KMS-11 (cell line): ENCODE measurements around the gene ZBED4.

Experiments used
- H2AFZ ChIP-seq: fragments of 200-600 bp; sonication (generic); 2 replicates; pipeline ENCODE4 v1.6.1; 2016; ENCODE audit warnings: antibody characterized with exemption, mixed run types, low read depth
- H3K27ac ChIP-seq: fragments of 200-600 bp; sonication (generic); 2 replicates; pipeline ENCODE4 v1.6.1; 2016; ENCODE audit warnings: mild to moderate bottlenecking, mixed run types
- H3K27me3 ChIP-seq: fragments of 200-600 bp; sonication (generic); 2 replicates; pipeline ENCODE4 v1.6.1; 2017; ENCODE audit warnings: mild to moderate bottlenecking, low read depth, mixed run types, moderate library complexity; ENCODE audit not compliant: insufficient read depth
- H3K36me3 ChIP-seq: fragments of 200-600 bp; sonication (generic); 2 replicates; pipeline ENCODE4 v1.6.1; 2017; ENCODE audit warnings: mild to moderate bottlenecking, mixed run types; ENCODE audit not compliant: insufficient read depth
- H3K4me1 ChIP-seq: fragments of 200-600 bp; sonication (generic); 2 replicates; pipeline ENCODE4 v1.6.1; 2016; ENCODE audit warnings: mild to moderate bottlenecking, low read depth, mixed run types; ENCODE audit not compliant: poor library complexity, severe bottlenecking
- H3K4me2 ChIP-seq: fragments of 200-600 bp; sonication (generic); 2 replicates; pipeline ENCODE4 v1.7.0; 2016; ENCODE audit warnings: mild to moderate bottlenecking, mixed run types
- H3K4me3 ChIP-seq: fragments of 200-600 bp; sonication (generic); IDR thresholded peaks from 2 replicates; pipeline ENCODE4 v1.6.1; 2017; ENCODE audit warnings: low read depth, low read length, mixed read lengths; ENCODE audit not compliant: insufficient read depth
- H3K79me2 ChIP-seq: fragments of 200-600 bp; sonication (generic); 2 replicates; pipeline ENCODE4 v1.6.1; 2016; ENCODE audit warnings: low read depth, mixed run types; ENCODE audit not compliant: insufficient read depth
- H3K9ac ChIP-seq: fragments of 200-600 bp; sonication (generic); 2 replicates; pipeline ENCODE4 v1.6.1; 2016; ENCODE audit warnings: mild to moderate bottlenecking, mixed run types
- H4K20me1 ChIP-seq: fragments of 200-600 bp; sonication (generic); 2 replicates; pipeline ENCODE4 v1.6.1; 2016; ENCODE audit warnings: mild to moderate bottlenecking, mixed run types; ENCODE audit not compliant: insufficient read depth
- TF ChIP-seq, protein P1 (sequence below): fragments of 200-600 bp; sonication (generic); conservative IDR thresholded peaks from 2 replicates; pipeline ENCODE4 v1.6.1; 2017; ENCODE audit warnings: low read depth, mild to moderate bottlenecking, antibody characterized with exemption, low read length, moderate library complexity, mixed read lengths

Gene ZBED4

DNA sequence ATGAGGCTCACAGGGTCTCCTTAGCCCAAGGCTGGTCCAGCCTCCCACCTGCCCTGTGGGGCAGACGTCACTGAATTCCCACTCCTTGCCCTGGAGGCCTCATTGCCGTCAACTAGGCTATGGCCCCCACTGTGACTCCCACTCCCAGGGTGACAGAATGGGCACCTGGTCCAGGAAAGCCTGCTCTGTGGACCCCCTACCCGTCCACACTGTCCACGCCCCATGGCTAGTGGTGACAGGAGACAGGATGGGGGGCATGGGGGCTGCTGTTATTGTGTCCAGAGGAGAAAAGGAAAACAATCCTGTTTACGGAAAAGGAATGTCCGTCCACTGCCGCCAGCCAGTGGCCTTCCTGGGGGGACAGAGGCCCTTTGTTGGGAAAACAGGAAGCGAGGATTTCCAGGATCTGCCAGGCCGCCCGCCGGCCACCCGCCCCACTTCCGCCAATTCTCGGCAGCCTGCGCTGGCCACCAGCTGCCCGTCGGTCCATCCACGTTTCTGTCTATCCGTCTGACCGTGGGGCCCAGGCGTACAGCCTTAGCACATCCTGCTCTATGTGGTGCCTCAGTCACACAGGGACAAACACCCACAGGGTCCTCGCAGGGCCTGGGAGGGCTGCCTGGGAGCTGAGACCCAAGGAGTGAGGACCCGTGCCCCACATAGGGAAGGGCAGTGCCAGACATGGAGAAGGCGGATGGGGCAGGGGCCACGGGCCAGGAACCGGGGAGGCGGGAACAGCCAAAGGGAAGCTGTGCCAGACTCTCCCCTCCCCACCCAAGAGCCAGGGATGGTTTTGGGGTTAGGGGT lies 84.3 kb downstream of the ZBED4 start:
- Histone ChIP-seq H3K4me1 (peaks cover 21% of the 10 kb centered on the region), H3K4me3 (no peak overlapping the region), H3K36me3 (no peaks in the 10 kb centered on the region), H3K9ac (no peak overlapping the region), H3K27me3 (no peaks in the 10 kb centered on the region), H3K4me2 (no peak overlapping the region), H2AFZ (no peak overlapping the region), H3K79me2 (no peaks in the 10 kb centered on the region), H4K20me1 (no peaks in the 10 kb centered on the region), H3K27ac (no peak overlapping the region)
- TF ChIP-seq, protein P1, sequence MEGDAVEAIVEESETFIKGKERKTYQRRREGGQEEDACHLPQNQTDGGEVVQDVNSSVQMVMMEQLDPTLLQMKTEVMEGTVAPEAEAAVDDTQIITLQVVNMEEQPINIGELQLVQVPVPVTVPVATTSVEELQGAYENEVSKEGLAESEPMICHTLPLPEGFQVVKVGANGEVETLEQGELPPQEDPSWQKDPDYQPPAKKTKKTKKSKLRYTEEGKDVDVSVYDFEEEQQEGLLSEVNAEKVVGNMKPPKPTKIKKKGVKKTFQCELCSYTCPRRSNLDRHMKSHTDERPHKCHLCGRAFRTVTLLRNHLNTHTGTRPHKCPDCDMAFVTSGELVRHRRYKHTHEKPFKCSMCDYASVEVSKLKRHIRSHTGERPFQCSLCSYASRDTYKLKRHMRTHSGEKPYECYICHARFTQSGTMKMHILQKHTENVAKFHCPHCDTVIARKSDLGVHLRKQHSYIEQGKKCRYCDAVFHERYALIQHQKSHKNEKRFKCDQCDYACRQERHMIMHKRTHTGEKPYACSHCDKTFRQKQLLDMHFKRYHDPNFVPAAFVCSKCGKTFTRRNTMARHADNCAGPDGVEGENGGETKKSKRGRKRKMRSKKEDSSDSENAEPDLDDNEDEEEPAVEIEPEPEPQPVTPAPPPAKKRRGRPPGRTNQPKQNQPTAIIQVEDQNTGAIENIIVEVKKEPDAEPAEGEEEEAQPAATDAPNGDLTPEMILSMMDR, result no peak

DNA sequence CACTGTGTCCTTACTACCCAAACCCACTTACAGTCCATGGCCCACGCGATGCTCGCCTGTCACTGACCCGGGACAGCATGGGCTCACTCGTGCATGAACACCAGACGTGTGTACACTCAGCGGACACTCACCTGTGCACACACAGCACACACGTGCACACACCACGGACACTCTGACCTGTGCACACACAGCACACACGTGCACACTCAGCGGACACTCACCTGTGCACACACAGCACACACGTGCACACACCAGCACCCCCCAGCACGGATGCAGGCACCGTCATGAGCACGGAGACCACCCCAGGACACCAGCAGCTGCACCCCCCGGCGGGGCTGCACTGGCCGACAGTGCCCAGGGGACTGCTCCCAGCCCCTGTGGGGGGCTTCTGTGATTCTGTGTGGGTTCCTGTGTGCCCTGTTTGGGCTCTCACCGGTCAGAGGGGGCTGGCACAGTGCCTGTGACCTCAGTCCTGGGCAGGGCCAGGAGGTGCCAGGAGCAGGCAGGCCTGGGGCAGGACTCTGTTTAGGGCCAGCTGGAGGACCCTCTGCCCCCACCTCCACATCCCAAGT lies 85.0 kb downstream of the ZBED4 start:
- Histone ChIP-seq H3K27ac (no peak overlapping the region), H3K36me3 (no peaks in the 10 kb centered on the region), H3K4me2 (no peak overlapping the region), H3K9ac (no peak overlapping the region), H2AFZ (no peak overlapping the region), H4K20me1 (no peaks in the 10 kb centered on the region), H3K79me2 (no peaks in the 10 kb centered on the region), H3K4me3 (no peak overlapping the region), H3K4me1 (peaks cover 14% of the 10 kb centered on the region), H3K27me3 (no peaks in the 10 kb centered on the region)
- TF ChIP-seq, protein P1, result no peak
